GM12878 (cell line): ENCODE data around the gene CKS2. TPM values are rescaled to one million over a fixed set of nuclear protein-coding genes. Genes with fewer than 3 reads are reported as not detected.

Experiments used
- ASH2L ChIP-seq: fragments of 300-600, 200-600 bp; sonication (generic); IDR thresholded peaks from 2 replicates; pipeline ENCODE4 v1.6.1; 2017; ENCODE audit warnings: low read depth, mild to moderate bottlenecking, borderline replicate concordance
- BCL11A ChIP-seq: IDR thresholded peaks from 2 replicates; pipeline ENCODE4 v1.6.1; 2011; ENCODE audit warnings: low read depth, low read length
- BHLHE40 ChIP-seq, 2 experiments: fragments of 450-650 bp in 1 of 2; IDR thresholded peaks; 2 replicates each; pipeline ENCODE4 v1.6.1; 2011 to 2017; ENCODE audit warnings: low read depth in 2 of 2, borderline replicate concordance in 1 of 2, improper control_type of control experiment in 1 of 2, low read length in 1 of 2, mild to moderate bottlenecking in 1 of 2
- BRCA1 ChIP-seq: IDR thresholded peaks from 2 replicates; pipeline ENCODE4 v1.6.1; 2011; ENCODE audit warnings: low read depth, low read length, improper control_type of control experiment
- CBFB ChIP-seq: IDR thresholded peaks from 2 replicates; pipeline ENCODE4 v1.6.1; 2016; ENCODE audit warnings: antibody characterized with exemption, low read depth
- FOXM1 ChIP-seq: IDR thresholded peaks from 2 replicates; pipeline ENCODE4 v1.6.1; 2012; ENCODE audit warnings: low read depth, mild to moderate bottlenecking, inconsistent platforms, low read length, moderate library complexity
- KAT2A ChIP-seq: conservative IDR thresholded peaks from 2 replicates; pipeline ENCODE4 v1.6.1; 2011; ENCODE audit warnings: low read depth, low read length; ENCODE audit not compliant: control insufficient read depth
- NFYA ChIP-seq: IDR thresholded peaks from 2 replicates; pipeline ENCODE4 v1.6.1; 2011; ENCODE audit warnings: low read depth, mild to moderate bottlenecking, low read length, improper control_type of control experiment, borderline replicate concordance
- NRF1 ChIP-seq: conservative IDR thresholded peaks from 2 replicates; pipeline ENCODE4 v1.6.1; 2011; ENCODE audit warnings: mild to moderate bottlenecking, low read depth, low read length, improper control_type of control experiment
- POLR2A ChIP-seq: IDR thresholded peaks from 2 replicates; pipeline ENCODE4 v1.6.1; 2011; ENCODE audit warnings: low read depth, mild to moderate bottlenecking, low read length
- RELA ChIP-seq: fragments of 450-650 bp; IDR thresholded peaks from 2 replicates; pipeline ENCODE4 v1.8.0; 2014; ENCODE audit warnings: borderline replicate concordance; ENCODE audit not compliant: partially characterized antibody
- REST ChIP-seq: IDR thresholded peaks from 2 replicates; pipeline ENCODE4 v1.6.1; 2012; ENCODE audit warnings: mild to moderate bottlenecking, low read depth, low read length
- SIN3A ChIP-seq: IDR thresholded peaks from 2 replicates; pipeline ENCODE4 v1.6.1; 2012; ENCODE audit warnings: low read depth, low read length, improper control_type of control experiment
- SKIL ChIP-seq: fragments of 450-650 bp; IDR thresholded peaks from 2 replicates; pipeline ENCODE4 v1.6.1; 2017; ENCODE audit warnings: mild to moderate bottlenecking, low read depth, inconsistent platforms; ENCODE audit not compliant: poor library complexity, severe bottlenecking
- SMARCA5 ChIP-seq: fragments of 450-650 bp; IDR thresholded peaks from 2 replicates; pipeline ENCODE4 v1.6.1; 2017; ENCODE audit warnings: mild to moderate bottlenecking
- USF2 ChIP-seq: IDR thresholded peaks from 2 replicates; pipeline ENCODE4 v1.6.1; 2011; ENCODE audit warnings: low read depth, low read length, improper control_type of control experiment, borderline replicate concordance
- ZNF207 ChIP-seq: fragments of 450-650 bp; IDR thresholded peaks from 2 replicates; pipeline ENCODE4 v1.6.1; 2014; ENCODE audit warnings: antibody characterized with exemption, mild to moderate bottlenecking, borderline replicate concordance
- ZNF217 ChIP-seq: fragments of 450-650 bp; IDR thresholded peaks from 2 replicates; pipeline ENCODE4 v1.6.1; 2017; ENCODE audit warnings: antibody characterized with exemption, mild to moderate bottlenecking
- ZNF274 ChIP-seq: IDR thresholded peaks from one replicate; pipeline ENCODE4 v1.8.0; 2011; ENCODE audit not compliant: insufficient read length, insufficient read depth
- polyA plus RNA-seq, 11 experiments: library from polyadenylated mRNA; depleted of rRNA in 4 of 11; unstranded in 6 of 11; stranded (reverse) in 5 of 11; fragments of >200 nt; fragmentation: Nextera tagmentation in 4 of 11; fragmentation: Illumina TruSeq in 1 of 11; extraction: Ambion mirVana in 4 of 11; extraction: Trizol in 1 of 11; gene quantifications; 1 replicate in 1 of 11; 2 replicates in 10 of 11; pipeline versions ENCODE4 v1.2.1 to v1.2.3, GENCODE V29; 2011 to 2016; ENCODE audit warnings: inconsistent platforms in 2 of 11, missing spikeins in 2 of 11, low read depth in 1 of 11
- total RNA-seq, 4 experiments: library from RNA; depleted of rRNA in 3 of 4; stranded (reverse); fragments of >200 nt in 3 of 4; fragmentation: Illumina TruSeq in 1 of 4; extraction: Trizol in 1 of 4; gene quantifications; 2 replicates each; pipeline versions ENCODE4 v1.2.1 to v1.2.3, GENCODE V29; 2013 to 2021
- TF ChIP-seq, protein P1 (sequence below): fragments of 150-350 bp; IDR thresholded peaks from 2 replicates; pipeline ENCODE4 v1.6.1; 2016; ENCODE audit warnings: low read depth, low read length

The CKS2 gene
- total and polyA plus RNA-seq, 10 of the 15 experiments (the other 5 are each of a cell fraction or from before 2014, with no cell fraction given) = 172 to 1,251 (median 503) TPM

DNA sequence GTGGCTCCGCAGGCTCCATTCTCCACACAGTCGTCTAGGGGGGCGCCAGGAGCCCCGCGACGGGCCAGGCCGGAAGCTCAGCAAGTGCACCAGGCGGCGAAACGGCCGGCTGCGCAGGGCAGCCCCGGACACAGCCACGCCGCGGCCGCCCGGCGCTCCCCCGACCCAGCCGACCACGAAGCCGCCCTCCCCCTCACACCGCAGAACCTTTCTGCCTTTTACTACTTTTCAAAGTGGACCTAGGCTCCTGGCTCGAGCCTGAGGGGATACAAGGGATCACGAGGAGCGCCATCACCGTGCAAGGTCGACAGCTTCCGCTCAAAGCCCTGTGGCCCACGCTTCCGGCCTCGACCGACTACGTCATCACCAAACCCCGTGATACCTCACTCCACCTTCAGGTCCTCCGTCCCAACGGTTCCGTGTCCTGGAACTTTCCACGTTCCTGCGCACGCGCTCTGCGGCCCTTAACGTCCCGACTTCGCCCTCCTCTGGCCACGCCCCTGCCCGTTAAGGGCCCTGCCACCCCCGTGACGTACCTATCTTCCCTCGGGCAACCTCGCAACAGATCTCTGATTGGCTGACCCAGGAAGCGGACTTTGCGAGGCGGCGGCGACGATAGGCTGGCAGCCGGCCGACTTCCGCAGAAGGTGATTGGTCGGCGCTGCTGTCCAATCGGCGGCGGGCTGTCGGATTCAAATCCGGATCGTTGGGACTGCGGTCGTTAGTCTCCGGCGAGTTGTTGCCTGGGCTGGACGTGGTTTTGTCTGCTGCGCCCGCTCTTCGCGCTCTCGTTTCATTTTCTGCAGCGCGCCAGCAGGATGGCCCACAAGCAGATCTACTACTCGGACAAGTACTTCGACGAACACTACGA lies at the start of gene CKS2 (continued):
- TF ChIP-seq SIN3A (peak; percentile 97), KAT2A (no peak), BRCA1 (no peak), NFYA (peak; percentile 35; the same call in 1 of the 2 replicates), ZNF274 (no peak), SMARCA5 (peak; percentile 77; the same call in 1 of the 2 replicates), RELA (peak; percentile 37), SKIL (no peak), CBFB (peak; percentile 92), BCL11A (0 out of 2 replicates have a peak, but pooled peaks have one; percentile 26), ZNF217 (no peak), ZNF207 (peak; percentile 94), REST (peak; percentile 12; the same call in 1 of the 2 replicates), FOXM1 (no peak), POLR2A (peak; percentile 98), ASH2L (no peak), USF2 (peak; percentile 59), NRF1 (peak; percentile 97), BHLHE40 (IDR thresholded peaks at IDR 0.05; ENCODE audit: borderline replicate concordance in 1 of 2, low read depth in 2 of 2, low read length in 1 of 2) (peak; percentile 9 to 70; a peak in 2 of 4 replicates)
- TF ChIP-seq, protein P1, sequence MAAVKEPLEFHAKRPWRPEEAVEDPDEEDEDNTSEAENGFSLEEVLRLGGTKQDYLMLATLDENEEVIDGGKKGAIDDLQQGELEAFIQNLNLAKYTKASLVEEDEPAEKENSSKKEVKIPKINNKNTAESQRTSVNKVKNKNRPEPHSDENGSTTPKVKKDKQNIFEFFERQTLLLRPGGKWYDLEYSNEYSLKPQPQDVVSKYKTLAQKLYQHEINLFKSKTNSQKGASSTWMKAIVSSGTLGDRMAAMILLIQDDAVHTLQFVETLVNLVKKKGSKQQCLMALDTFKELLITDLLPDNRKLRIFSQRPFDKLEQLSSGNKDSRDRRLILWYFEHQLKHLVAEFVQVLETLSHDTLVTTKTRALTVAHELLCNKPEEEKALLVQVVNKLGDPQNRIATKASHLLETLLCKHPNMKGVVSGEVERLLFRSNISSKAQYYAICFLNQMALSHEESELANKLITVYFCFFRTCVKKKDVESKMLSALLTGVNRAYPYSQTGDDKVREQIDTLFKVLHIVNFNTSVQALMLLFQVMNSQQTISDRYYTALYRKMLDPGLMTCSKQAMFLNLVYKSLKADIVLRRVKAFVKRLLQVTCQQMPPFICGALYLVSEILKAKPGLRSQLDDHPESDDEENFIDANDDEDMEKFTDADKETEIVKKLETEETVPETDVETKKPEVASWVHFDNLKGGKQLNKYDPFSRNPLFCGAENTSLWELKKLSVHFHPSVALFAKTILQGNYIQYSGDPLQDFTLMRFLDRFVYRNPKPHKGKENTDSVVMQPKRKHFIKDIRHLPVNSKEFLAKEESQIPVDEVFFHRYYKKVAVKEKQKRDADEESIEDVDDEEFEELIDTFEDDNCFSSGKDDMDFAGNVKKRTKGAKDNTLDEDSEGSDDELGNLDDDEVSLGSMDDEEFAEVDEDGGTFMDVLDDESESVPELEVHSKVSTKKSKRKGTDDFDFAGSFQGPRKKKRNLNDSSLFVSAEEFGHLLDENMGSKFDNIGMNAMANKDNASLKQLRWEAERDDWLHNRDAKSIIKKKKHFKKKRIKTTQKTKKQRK = no peak
